ENCODE measurements around the gene PTPN7.
"Not testable (repeated sequence)": the region's sequence is repeated elsewhere in the genome, so short reads cannot be mapped to it uniquely, and the experiment has no call there.

Gene PTPN7

DNA sequence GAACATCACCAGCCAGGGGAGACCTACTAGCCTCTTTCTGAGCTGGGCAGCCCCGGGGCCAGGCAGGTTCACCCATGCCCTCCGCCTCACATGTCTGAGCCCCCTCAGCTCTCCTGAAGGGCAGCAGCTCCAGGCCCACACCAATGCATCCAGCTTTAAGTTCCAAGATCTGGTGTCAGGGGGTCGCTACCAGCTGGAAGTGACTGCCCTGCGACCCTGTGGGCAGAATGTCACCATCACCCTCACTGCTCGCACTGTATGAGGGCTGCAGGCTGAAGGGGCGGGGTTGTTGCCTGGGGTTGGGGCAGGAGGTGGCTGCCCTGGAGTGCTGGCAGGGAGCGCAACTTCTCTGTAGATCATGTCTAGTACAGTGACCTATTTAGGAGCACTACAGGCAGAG, 8.5 kb upstream of the PTPN7 start:
- Histone ChIP-seq H2AFZ (ENCODE audit: low read length) (no peak overlapping the region), H3K9me3 (ENCODE audit: insufficient read depth, low read depth, low read length) (no peaks in the 10 kb centered on the region), H3F3A (ENCODE audit: low read depth) (no peaks in the 10 kb centered on the region), H3K4me1 (ENCODE audit: insufficient read depth, low read length, poor library complexity, severe bottlenecking) (peaks cover 31% of the 10 kb centered on the region), H3K4me3 (ENCODE audit: low read length, poor library complexity, severe bottlenecking) (no peak overlapping the region), H3K27me3 (ENCODE audit: insufficient read depth, low read length, poor library complexity, severe bottlenecking) (no peaks in the 10 kb centered on the region), H3K4me2 (ENCODE audit: low read depth, low read length, poor library complexity, severe bottlenecking) (no peak overlapping the region), H3K9ac (ENCODE audit: low read depth, low read length, poor library complexity, severe bottlenecking) (no peak overlapping the region), H3K79me2 (ENCODE audit: insufficient read depth, low read length) (peaks cover 25% of the 10 kb centered on the region), H3K9me2 (replicated peaks; ENCODE audit: low read depth, low read length) (no peaks in the 10 kb centered on the region), H3K36me3 (ENCODE audit: insufficient read depth, low read length) (no peaks in the 10 kb centered on the region), H4K20me1 (ENCODE audit: insufficient read depth, low read length, poor library complexity, severe bottlenecking) (no peaks in the 10 kb centered on the region)
- no peak for TF ChIP-seq EZH2phosphoT487 (IDR thresholded peaks at IDR 0.05; ENCODE audit: borderline replicate concordance)
- TF ChIP-seq, protein P1, sequence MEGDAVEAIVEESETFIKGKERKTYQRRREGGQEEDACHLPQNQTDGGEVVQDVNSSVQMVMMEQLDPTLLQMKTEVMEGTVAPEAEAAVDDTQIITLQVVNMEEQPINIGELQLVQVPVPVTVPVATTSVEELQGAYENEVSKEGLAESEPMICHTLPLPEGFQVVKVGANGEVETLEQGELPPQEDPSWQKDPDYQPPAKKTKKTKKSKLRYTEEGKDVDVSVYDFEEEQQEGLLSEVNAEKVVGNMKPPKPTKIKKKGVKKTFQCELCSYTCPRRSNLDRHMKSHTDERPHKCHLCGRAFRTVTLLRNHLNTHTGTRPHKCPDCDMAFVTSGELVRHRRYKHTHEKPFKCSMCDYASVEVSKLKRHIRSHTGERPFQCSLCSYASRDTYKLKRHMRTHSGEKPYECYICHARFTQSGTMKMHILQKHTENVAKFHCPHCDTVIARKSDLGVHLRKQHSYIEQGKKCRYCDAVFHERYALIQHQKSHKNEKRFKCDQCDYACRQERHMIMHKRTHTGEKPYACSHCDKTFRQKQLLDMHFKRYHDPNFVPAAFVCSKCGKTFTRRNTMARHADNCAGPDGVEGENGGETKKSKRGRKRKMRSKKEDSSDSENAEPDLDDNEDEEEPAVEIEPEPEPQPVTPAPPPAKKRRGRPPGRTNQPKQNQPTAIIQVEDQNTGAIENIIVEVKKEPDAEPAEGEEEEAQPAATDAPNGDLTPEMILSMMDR (conservative IDR thresholded peaks at IDR 0.05; ENCODE audit: low read length) = no peak

DNA sequence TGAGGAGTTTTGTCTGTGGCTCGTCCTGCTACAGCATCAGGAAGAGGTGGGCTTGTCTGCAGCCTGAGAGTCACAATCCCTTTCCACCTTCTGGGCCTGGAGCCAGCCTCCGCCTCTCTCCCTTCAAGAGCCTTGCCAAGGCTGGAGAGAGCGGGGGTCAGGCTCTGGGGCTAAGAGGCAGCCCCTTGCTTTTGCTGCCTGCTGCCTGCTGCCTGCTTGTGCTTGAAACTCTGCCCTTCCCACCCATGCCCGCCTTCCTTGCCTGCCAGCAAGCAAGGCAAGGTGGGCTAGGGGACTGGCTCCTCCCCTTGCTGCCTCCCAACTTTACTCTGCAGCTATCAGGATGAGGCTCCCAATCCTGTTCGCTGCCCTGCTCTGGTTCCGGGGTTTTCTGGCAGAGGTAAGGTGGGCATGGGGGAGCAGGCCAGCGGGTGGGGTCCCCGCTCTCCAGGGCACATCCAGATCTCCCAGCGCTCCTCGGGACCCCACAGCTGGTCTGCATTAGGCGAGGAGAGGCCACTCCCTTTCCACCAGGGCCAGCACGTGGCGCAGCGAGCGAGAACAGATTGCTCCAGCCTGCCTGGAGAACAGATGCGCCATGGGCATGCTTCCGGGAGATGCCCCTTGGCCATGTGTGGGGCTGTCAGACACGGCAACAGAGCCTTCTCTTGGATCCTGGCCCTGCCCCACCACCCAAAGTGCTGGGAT, 7.5 kb upstream of the PTPN7 start:
- H3K36me3 ChIP-seq (ENCODE audit: insufficient read depth, low read length) = no peaks in the 10 kb centered on the region
- H3K4me2 ChIP-seq (ENCODE audit: low read depth, low read length, poor library complexity, severe bottlenecking) = no peak overlapping the region
- no peaks in the 10 kb centered on the region for H3K9me3 ChIP-seq (ENCODE audit: insufficient read depth, low read depth, low read length)
- no peaks in the 10 kb centered on the region for H3F3A ChIP-seq (ENCODE audit: low read depth)
- H2AFZ ChIP-seq (ENCODE audit: low read length) = no peak overlapping the region
- no peak overlapping the region for H3K4me3 ChIP-seq (ENCODE audit: low read length, poor library complexity, severe bottlenecking)
- TF ChIP-seq, protein P1 (conservative IDR thresholded peaks at IDR 0.05; ENCODE audit: low read length) = no peak
- no peak for TF ChIP-seq EZH2phosphoT487 (IDR thresholded peaks at IDR 0.05; ENCODE audit: borderline replicate concordance)
- H3K9me2 ChIP-seq (replicated peaks; ENCODE audit: low read depth, low read length) = no peaks in the 10 kb centered on the region
- no peaks in the 10 kb centered on the region for H3K27me3 ChIP-seq (ENCODE audit: insufficient read depth, low read length, poor library complexity, severe bottlenecking)
- no peaks in the 10 kb centered on the region for H4K20me1 ChIP-seq (ENCODE audit: insufficient read depth, low read length, poor library complexity, severe bottlenecking)
- peaks cover 41% of the 10 kb centered on the region for H3K4me1 ChIP-seq (ENCODE audit: insufficient read depth, low read length, poor library complexity, severe bottlenecking)
- H3K9ac ChIP-seq (ENCODE audit: low read depth, low read length, poor library complexity, severe bottlenecking) = no peak overlapping the region
- H3K79me2 ChIP-seq (ENCODE audit: insufficient read depth, low read length) = peaks cover 30% of the 10 kb centered on the region

DNA sequence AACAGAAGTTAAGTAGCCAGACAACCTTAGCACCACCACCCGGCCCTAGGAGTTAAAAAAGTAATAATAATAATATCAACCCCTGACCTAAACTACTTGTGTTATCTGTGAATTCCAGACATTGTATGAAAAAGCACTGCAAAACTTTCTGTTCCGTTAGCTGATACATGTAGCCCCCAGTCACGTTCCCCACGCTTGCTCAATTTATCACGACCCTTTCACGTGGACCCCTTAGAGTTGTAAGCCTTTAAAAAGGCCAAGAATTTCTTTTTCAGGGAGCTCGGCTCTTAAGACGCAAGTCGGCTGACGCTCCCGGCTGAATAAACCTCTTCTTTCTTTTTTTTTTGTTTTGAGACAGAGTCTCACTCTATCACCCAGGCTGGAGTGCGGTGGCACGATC, 6.7 kb upstream of the PTPN7 start:
- not testable (repeated sequence) for H3K36me3 ChIP-seq (ENCODE audit: insufficient read depth, low read length); H2AFZ ChIP-seq (ENCODE audit: low read length); H3K9me3 ChIP-seq (ENCODE audit: insufficient read depth, low read depth, low read length); H3K9me2 ChIP-seq (replicated peaks; ENCODE audit: low read depth, low read length); H3F3A ChIP-seq (ENCODE audit: low read depth); H4K20me1 ChIP-seq (ENCODE audit: insufficient read depth, low read length, poor library complexity, severe bottlenecking); H3K27me3 ChIP-seq (ENCODE audit: insufficient read depth, low read length, poor library complexity, severe bottlenecking); H3K4me3 ChIP-seq (ENCODE audit: low read length, poor library complexity, severe bottlenecking)
- Histone ChIP-seq H3K9ac (ENCODE audit: low read depth, low read length, poor library complexity, severe bottlenecking) (peak overlapping the region; percentile 100), H3K4me2 (ENCODE audit: low read depth, low read length, poor library complexity, severe bottlenecking) (peak overlapping the region; percentile 96), H3K4me1 (ENCODE audit: insufficient read depth, low read length, poor library complexity, severe bottlenecking) (peaks cover 49% of the 10 kb centered on the region), H3K79me2 (ENCODE audit: insufficient read depth, low read length) (peaks cover 30% of the 10 kb centered on the region)
